ENCODE results near the gene UPK1A.

UPK1A gene

DNA sequence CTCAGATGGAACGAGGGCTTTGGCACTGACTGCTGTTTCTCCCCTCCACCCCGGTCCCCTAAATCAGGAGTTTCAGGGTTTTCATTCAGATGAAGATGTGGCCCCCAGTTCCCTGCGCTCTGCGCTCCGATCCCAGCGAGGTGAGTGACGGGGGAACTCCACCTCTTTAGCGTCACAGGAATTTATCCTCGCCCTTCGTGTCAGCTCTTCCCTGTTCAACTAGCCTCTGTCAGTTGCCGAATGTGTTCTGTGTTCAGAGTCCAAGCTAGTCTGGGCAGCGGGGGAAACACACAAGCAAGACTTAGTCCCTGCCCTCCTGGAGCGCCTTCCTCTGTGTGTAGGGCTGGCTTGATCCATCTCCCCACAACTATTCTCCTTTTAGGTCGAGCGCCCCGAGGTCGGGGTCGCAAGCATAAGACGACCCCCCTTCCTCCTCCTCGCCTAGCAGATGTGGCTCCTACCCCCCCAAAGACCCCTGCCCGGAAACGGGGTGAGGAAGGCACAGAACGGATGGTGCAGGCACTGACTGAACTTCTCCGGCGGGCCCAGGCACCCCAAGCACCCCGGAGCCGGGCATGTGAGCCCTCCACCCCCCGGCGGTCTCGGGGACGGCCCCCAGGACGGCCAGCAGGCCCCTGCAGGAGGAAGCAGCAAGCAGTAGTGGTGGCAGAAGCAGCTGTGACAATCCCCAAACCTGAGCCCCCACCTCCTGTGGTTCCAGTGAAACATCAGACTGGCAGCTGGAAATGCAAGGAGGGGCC lies 53.3 kb downstream of the UPK1A start:
- TF ChIP-seq, protein P1, sequence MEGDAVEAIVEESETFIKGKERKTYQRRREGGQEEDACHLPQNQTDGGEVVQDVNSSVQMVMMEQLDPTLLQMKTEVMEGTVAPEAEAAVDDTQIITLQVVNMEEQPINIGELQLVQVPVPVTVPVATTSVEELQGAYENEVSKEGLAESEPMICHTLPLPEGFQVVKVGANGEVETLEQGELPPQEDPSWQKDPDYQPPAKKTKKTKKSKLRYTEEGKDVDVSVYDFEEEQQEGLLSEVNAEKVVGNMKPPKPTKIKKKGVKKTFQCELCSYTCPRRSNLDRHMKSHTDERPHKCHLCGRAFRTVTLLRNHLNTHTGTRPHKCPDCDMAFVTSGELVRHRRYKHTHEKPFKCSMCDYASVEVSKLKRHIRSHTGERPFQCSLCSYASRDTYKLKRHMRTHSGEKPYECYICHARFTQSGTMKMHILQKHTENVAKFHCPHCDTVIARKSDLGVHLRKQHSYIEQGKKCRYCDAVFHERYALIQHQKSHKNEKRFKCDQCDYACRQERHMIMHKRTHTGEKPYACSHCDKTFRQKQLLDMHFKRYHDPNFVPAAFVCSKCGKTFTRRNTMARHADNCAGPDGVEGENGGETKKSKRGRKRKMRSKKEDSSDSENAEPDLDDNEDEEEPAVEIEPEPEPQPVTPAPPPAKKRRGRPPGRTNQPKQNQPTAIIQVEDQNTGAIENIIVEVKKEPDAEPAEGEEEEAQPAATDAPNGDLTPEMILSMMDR (IDR thresholded peaks at IDR 0.05; ENCODE audit: unreplicated experiment in 3 of 3) = no peak
- H3K27ac Mint-ChIP-seq = peak overlapping the region; percentile 56 to 90 (median 60)
- no peaks in the 10 kb centered on the region for H3K27me3 Mint-ChIP-seq (ENCODE audit: low read depth)
- H3K4me1 Mint-ChIP-seq = peaks cover 13% of the 10 kb centered on the region
- peaks cover 33% of the 10 kb centered on the region for H3K36me3 Mint-ChIP-seq (ENCODE audit: low read depth)
- no peaks in the 10 kb centered on the region for H3K9me3 Mint-ChIP-seq
- H3K4me3 Mint-ChIP-seq = peak overlapping the region; percentile 92 to 96 (median 94)

DNA sequence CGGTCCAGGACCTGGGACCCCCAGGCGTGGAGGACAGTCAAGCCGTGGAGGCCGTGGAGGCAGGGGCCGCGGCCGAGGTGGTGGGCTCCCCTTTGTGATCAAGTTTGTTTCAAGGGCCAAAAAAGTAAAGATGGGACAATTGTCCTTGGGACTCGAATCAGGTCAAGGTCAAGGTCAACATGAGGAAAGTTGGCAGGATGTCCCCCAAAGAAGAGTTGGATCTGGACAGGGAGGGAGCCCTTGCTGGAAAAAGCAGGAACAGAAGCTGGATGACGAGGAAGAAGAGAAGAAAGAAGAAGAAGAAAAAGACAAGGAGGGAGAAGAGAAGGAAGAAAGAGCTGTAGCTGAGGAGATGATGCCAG lies 53.8 kb downstream of the UPK1A start:
- Mint-ChIP-seq H3K36me3 (ENCODE audit: low read depth) (peaks cover 38% of the 10 kb centered on the region), H3K27me3 (ENCODE audit: low read depth) (no peaks in the 10 kb centered on the region), H3K9me3 (no peaks in the 10 kb centered on the region), H3K27ac (no peak overlapping the region), H3K4me3 (peak overlapping the region; percentile 53 to 78 (median 70)), H3K4me1 (peaks cover 13% of the 10 kb centered on the region)
- TF ChIP-seq, protein P1 (IDR thresholded peaks at IDR 0.05; ENCODE audit: unreplicated experiment in 3 of 3) = no peak

DNA sequence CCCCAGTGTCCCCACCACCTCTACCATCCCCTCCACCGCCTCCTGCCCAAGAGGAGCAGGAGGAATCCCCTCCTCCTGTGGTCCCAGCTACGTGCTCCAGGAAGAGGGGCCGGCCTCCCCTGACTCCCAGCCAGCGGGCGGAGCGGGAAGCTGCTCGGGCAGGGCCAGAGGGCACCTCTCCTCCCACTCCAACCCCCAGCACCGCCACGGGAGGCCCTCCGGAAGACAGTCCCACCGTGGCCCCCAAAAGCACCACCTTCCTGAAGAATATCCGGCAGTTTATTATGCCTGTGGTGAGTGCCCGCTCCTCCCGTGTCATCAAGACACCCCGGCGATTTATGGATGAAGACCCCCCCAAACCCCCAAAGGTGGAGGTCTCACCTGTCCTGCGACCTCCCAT lies 54.3 kb downstream of the UPK1A start:
- H3K36me3 Mint-ChIP-seq (ENCODE audit: low read depth) = peaks cover 41% of the 10 kb centered on the region
- H3K4me1 Mint-ChIP-seq = peaks cover 13% of the 10 kb centered on the region
- no peaks in the 10 kb centered on the region for H3K9me3 Mint-ChIP-seq
- TF ChIP-seq, protein P1 (IDR thresholded peaks at IDR 0.05; ENCODE audit: unreplicated experiment in 3 of 3) = no peak
- H3K27me3 Mint-ChIP-seq (ENCODE audit: low read depth) = no peaks in the 10 kb centered on the region
- H3K4me3 Mint-ChIP-seq = peak overlapping the region in 1 of 3 experiments; percentile 9
- H3K27ac Mint-ChIP-seq = no peak overlapping the region

DNA sequence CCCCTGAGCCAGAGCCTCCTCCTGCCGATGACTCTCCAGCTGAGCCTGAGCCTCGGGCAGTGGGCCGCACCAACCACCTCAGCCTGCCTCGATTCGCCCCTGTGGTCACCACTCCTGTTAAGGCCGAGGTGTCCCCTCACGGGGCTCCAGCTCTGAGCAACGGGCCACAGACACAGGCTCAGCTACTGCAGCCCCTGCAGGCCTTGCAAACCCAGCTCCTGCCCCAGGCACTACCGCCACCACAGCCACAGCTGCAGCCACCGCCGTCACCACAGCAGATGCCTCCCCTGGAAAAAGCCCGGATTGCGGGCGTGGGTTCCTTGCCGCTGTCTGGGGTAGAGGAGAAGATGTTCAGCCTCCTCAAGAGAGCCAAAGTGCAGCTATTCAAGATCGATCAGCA lies 55.1 kb downstream of the UPK1A start:
- peaks cover 8% of the 10 kb centered on the region for H3K4me1 Mint-ChIP-seq

DNA sequence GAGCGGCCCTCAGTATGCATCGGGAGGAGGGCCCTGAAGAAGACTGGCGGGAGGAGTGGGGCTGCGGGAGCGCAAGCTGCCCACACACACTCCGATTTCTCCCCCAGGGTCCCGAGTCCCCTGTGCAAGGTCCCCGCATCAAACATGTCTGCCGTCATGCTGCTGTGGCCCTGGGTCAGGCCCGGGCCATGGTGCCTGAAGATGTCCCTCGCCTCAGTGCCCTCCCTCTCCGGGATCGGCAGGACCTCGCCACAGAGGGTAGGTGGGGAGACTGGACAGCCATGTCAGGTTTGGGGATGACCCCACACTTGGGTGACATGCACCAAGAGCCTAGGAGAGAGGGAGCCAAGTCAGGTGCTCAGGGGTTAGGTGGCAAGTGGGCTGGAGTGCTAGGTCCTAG lies 56.1 kb downstream of the UPK1A start:
- TF ChIP-seq, protein P1 (IDR thresholded peaks at IDR 0.05; ENCODE audit: unreplicated experiment in 3 of 3) = no peak
- no peaks in the 10 kb centered on the region for H3K27me3 Mint-ChIP-seq (ENCODE audit: low read depth)
- no peaks in the 10 kb centered on the region for H3K9me3 Mint-ChIP-seq
- H3K36me3 Mint-ChIP-seq (ENCODE audit: low read depth) = peaks cover 55% of the 10 kb centered on the region
- no peak overlapping the region for H3K4me3 Mint-ChIP-seq
- no peak overlapping the region for H3K27ac Mint-ChIP-seq
- H3K4me1 Mint-ChIP-seq = peaks cover 6% of the 10 kb centered on the region

More for the DNA sequence above, 55.1 kb downstream of the UPK1A start:
- Mint-ChIP-seq H3K27me3 (ENCODE audit: low read depth) (no peaks in the 10 kb centered on the region), H3K4me3 (peak overlapping the region; percentile 34 to 57 (median 52)), H3K9me3 (no peaks in the 10 kb centered on the region), H3K27ac (no peak overlapping the region), H3K36me3 (ENCODE audit: low read depth) (peaks cover 49% of the 10 kb centered on the region)
- TF ChIP-seq, protein P1 (IDR thresholded peaks at IDR 0.05; ENCODE audit: unreplicated experiment in 3 of 3) = no peak

DNA sequence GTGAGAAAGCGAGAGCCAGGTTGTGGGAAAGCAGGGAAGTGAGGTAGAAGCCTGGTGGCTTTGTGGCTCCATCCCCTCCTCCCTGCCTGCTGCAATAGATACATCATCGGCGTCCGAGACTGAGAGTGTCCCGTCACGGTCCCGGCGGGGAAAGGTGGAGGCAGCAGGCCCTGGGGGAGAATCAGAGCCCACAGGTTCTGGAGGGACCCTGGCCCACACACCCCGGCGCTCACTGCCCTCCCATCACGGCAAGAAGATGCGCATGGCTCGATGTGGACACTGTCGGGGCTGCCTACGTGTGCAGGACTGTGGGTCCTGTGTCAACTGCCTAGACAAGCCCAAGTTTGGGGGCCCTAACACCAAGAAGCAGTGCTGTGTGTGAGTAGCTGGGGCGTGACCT lies 56.6 kb downstream of the UPK1A start:
- peaks cover 6% of the 10 kb centered on the region for H3K4me1 Mint-ChIP-seq
- H3K9me3 Mint-ChIP-seq = no peaks in the 10 kb centered on the region
- H3K27ac Mint-ChIP-seq = no peak overlapping the region
- H3K27me3 Mint-ChIP-seq (ENCODE audit: low read depth) = no peaks in the 10 kb centered on the region
- TF ChIP-seq, protein P1 (IDR thresholded peaks at IDR 0.05; ENCODE audit: unreplicated experiment in 3 of 3) = no peak
- no peak overlapping the region for H3K4me3 Mint-ChIP-seq
- peaks cover 59% of the 10 kb centered on the region for H3K36me3 Mint-ChIP-seq (ENCODE audit: low read depth)

Measured in nephron (organoid).